Embryonic facial prominence (tissue), 1 donor: ENCODE results near the gene AMIGO1.
"Not testable (repeated sequence)": the region's sequence is repeated elsewhere in the genome, so short reads cannot be mapped to it uniquely, and the experiment has no call there.

Source experiments
- DNase-seq: peaks from one replicate; pipeline ENCODE4 v3.0.0-alpha.2; 2016; ENCODE audit errors: extremely low spot score

The AMIGO1 gene

GRCh38 chr1:109483672-109484518 lies 25.6 kb downstream of the AMIGO1 start, which contains the start of gene ATXN7L2:
TSS of gene ATXN7L2 (plus strand) at chr1:109483905. CDS start at chr1:109483954, 49 bp downstream.
- DNase-seq, result peak; percentile 89

GRCh38 chr1:109482791-109483671 lies 26.5 kb downstream of the AMIGO1 start:
- no peak for DNase-seq

GRCh38 chr1:109482242-109482641 lies 27.3 kb downstream of the AMIGO1 start:
- no peak for DNase-seq

- DNase-seq, result no peak
Measured at GRCh38 chr1:109481646-109482045, 27.9 kb downstream of the AMIGO1 start.

GRCh38 chr1:109479901-109480300 lies 29.6 kb downstream of the AMIGO1 start:
- no peak for DNase-seq

GRCh38 chr1:109479311-109479710 lies 30.2 kb downstream of the AMIGO1 start:
- DNase-seq, result no peak

- DNase-seq, result no peak
Measured at GRCh38 chr1:109478806-109479205, 30.7 kb downstream of the AMIGO1 start.

GRCh38 chr1:109477821-109478220 lies 31.7 kb downstream of the AMIGO1 start:
- no peak for DNase-seq

- no peak for DNase-seq
Measured at GRCh38 chr1:109476825-109477224, 32.7 kb downstream of the AMIGO1 start.

GRCh38 chr1:109475261-109475660 lies 34.3 kb downstream of the AMIGO1 start:
- no peak for DNase-seq

GRCh38 chr1:109474697-109475096 lies 34.8 kb downstream of the AMIGO1 start:
- DNase-seq, result no peak

GRCh38 chr1:109473284-109474057 lies 36.1 kb downstream of the AMIGO1 start:
- not testable (repeated sequence) for DNase-seq

- DNase-seq, result no peak
Measured at GRCh38 chr1:109472779-109473178, 36.7 kb downstream of the AMIGO1 start.

- DNase-seq, result no peak
Measured at GRCh38 chr1:109470245-109470644, 39.3 kb downstream of the AMIGO1 start.

- no peak for DNase-seq
Measured at GRCh38 chr1:109468903-109469302, 40.6 kb downstream of the AMIGO1 start.

GRCh38 chr1:109468061-109468460 lies 41.5 kb downstream of the AMIGO1 start:
- no peak for DNase-seq

- no peak for DNase-seq
Measured at GRCh38 chr1:109467301-109467777, 42.2 kb downstream of the AMIGO1 start.

- no peak for DNase-seq
Measured at GRCh38 chr1:109466452-109467300, 42.9 kb downstream of the AMIGO1 start, which contains the start of gene SYPL2. TSS of gene SYPL2 (plus strand) at chr1:109466546. CDS start at chr1:109466844, 298 bp downstream.

GRCh38 chr1:109466125-109466451 lies 43.4 kb downstream of the AMIGO1 start:
- no peak for DNase-seq

GRCh38 chr1:109457819-109458218 lies 51.7 kb downstream of the AMIGO1 start:
- DNase-seq, result no peak
